ENCODE measurements around the gene CEBPE.

DNA sequence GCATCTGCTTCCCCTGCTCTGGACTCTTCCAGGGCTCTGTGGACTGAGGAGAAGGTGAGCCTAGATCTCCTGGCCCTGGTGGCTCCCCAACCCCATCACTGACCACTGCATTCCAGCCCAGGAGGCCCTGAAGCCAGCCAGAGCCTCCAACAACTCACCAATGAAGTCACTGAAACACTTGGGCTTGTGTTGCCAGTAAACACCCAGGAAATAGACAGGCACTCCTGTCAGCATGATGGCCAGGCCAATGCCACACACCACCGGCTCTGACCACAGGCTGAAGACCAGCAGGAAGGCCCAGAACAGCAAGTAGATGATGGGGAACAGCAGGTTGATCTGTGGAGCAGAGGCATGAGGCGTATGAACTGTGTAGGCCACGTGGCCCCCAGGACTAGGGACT lies 8.8 kb upstream of the CEBPE start:
- no peak for TF ChIP-seq EZH2 (IDR thresholded peaks at IDR 0.05; ENCODE audit: borderline replicate concordance, low read length)
- TF ChIP-seq, protein P1, sequence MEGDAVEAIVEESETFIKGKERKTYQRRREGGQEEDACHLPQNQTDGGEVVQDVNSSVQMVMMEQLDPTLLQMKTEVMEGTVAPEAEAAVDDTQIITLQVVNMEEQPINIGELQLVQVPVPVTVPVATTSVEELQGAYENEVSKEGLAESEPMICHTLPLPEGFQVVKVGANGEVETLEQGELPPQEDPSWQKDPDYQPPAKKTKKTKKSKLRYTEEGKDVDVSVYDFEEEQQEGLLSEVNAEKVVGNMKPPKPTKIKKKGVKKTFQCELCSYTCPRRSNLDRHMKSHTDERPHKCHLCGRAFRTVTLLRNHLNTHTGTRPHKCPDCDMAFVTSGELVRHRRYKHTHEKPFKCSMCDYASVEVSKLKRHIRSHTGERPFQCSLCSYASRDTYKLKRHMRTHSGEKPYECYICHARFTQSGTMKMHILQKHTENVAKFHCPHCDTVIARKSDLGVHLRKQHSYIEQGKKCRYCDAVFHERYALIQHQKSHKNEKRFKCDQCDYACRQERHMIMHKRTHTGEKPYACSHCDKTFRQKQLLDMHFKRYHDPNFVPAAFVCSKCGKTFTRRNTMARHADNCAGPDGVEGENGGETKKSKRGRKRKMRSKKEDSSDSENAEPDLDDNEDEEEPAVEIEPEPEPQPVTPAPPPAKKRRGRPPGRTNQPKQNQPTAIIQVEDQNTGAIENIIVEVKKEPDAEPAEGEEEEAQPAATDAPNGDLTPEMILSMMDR (IDR thresholded peaks at IDR 0.05; ENCODE audit: low read length) = no peak

Data from OCI-LY1 (cell line).